Hematopoietic multipotent progenitor cell treated with erythropoietin and hydrocortisone succinate and interleukin-3 and kit ligand, for 15 days (in vitro differentiated cells): ENCODE measurements around the gene PRR35.

Experiments
- DNase-seq: peaks from one replicate; pipeline ENCODE4 v3.0.0-alpha.2; 2015; ENCODE audit warnings: low spot score

Gene PRR35

GRCh38 chr16:564690-565418 is 4.7 kb downstream of the PRR35 start:
- DNase-seq, result no peak

DNA sequence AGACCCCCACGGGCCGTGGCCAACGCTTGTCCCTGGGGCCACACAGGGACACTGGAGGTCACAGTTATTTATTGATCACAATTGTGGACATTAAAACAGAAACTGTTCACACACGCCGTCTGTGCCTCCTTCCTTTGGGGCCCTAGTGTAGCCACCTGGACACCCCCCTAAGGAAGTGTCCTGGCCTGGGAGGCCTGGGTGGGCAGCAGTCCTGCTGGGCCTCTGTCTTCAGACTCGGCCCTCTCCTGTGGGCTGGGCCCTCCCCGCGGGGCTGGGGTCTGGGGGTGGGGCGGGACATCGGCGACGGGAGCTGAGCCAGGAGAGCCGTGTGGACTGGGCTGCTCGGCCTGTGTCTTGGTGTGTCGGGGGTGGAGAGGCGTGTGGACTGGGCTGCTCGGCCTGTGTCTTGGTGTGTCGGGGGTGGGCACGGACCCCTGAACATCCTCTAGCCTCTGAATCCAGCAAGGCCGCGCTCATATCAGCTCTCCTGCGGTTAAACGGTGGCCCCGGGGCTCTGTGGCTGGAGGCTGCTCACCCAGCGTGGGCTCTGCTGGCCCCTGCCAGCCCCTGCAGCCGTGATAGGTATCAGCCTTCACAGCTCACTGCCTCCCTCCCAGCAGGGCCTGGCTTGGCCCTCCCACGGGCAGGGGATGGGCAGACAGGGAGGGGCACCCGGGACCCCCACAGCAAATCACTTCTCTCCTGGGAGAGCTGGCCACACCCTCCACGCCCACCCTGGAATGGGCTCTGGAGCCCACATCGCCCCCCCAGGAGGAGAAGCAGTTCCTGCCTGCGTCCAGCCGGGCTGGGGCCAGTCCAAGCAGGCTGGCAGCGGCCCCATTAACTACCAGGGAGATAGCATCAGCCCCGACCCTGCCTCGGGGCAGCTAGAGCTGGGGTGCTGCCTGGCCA is 5.5 kb downstream of the PRR35 start:
- DNase-seq, result no peak

DNA sequence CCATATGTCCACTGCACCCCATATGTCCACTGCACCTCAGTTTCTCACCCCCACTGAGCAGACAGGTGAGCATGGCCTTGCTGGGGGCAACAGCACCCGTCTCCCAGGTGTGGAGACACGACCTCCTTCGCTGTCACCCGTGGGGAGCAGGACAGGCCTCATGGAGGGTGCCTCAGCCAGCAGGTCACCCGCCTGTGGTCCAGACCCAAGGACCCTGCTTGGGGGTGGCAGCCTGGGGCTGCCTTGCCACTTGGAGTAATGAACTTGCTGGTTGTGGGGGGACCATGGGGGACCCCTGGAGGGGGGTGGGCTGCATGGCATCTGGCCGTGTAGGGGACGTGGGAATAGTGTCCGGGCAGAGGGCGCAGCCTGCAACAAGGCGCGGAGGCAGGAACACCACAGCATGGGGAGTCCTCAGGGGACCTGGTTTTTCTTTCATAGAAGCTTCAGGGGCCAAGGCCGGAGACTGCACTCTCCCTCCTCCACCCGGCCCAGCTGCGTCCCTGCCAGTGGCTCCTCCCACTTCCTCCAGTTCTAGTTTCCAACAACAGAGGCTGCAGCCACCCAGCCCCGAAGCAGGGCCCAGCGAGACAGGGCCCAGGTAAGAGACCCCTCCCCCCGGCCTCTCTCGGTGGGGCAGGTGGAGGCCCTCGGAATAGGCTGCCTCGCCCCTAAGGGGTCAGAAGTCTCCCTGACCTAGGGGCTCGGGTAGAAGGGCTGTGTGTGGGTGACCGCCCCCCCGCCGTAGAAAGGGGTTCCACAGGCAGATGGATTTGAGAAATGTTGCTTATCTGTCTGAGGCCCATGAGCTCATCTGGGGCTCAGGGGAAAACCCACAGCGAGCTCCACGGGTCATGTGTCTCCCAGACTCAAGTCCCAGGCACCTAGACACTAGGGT is 6.5 kb downstream of the PRR35 start, which contains the start of gene NHLRC4:
NHLRC4 (plus strand) TSS at position 531 of the 898 bp plus-strand sequence. CDS start 1,043 bp downstream, outside the sequence.
- peak; percentile 83 for DNase-seq

DNA sequence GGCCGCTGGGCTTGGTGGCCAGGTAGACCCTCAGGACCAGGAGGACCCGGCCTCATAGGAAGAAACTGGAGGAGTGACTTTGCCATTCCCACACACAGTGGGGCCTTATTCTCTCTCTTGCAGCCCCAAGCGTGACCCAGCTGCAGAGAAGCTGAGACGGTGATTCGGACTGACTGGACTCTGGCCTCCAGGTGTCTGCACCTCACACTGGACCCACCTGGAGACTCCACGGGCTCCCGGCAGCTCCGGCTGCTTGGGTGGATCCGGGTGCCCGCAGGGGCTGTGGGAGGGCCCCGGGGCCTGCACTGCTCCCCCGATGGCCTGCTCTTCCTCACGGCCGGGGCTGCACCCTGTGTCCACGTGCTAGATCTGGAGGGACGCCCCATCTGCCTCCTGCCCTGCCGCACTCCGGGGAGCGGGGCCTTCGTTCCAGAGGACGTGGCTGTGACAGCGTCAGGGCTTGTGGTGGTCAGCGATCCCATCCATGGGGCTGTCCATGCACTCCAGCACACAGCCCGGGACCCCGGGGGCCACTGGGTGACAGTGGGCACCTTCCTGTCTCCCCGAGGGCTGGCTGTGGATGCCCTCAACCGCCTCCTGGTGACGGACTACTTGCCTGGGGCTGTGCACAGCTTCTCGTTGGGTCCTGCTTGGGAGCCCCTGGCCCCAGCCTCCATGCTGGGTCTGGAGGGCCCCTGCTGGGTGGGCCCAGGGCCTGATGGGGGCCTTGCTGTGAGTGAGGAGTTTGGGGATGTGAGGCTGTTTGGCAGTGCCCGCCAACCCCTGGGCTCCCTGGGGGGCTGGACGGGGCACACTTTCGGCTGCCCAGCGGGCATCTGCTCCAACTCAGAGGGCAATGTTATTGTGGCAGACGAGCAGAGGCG is 7.4 kb downstream of the PRR35 start:
- no peak for DNase-seq

GRCh38 chr16:568401-569258 is 8.4 kb downstream of the PRR35 start:
- peak; percentile 90 for DNase-seq

DNA sequence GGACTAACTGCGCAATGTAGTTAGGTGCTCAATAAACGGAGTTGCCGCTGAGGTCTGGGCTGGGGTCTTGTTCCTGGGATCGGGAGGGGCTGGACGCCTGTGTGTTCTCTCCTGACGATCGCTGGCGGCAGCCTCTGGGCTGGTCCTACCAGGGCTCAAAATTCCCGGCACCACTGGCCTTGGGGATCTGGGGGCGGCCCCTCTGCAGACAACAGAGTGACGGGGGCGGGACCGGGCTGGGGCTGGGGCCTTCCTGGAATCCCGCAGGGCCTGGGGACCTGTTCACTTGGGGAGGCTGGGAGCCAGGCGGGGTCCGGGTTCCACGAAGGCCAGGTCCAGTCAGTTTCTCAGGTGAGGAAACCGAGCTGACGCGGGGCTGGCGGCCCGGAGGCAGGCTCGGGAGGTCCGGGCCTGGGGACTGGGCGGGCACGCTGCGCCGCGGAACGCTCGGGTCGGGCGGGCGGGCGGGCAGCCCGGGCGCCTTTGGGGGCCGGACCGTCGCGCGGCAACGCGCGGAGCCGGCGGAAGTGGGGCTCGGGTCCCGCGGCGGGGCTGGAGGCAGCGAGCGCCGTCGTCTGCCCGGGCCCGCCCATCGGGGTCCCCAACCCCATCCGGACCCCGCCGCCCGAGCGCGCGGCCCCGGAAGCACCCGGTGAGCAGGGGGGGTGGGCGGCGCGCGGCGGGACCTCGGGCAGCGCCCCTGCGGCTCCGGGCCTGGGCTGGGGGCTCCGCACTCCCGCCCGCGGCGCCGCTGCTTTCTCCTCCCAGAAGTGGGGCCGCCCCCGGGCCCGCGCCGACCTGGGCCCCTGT is 9.5 kb downstream of the PRR35 start, which contains the start of gene PIGQ:
PIGQ (plus strand) TSS at position 524 of the 810 bp plus-strand sequence. CDS start 4,107 bp downstream, outside the sequence.
- peak; percentile 57 for DNase-seq

DNA sequence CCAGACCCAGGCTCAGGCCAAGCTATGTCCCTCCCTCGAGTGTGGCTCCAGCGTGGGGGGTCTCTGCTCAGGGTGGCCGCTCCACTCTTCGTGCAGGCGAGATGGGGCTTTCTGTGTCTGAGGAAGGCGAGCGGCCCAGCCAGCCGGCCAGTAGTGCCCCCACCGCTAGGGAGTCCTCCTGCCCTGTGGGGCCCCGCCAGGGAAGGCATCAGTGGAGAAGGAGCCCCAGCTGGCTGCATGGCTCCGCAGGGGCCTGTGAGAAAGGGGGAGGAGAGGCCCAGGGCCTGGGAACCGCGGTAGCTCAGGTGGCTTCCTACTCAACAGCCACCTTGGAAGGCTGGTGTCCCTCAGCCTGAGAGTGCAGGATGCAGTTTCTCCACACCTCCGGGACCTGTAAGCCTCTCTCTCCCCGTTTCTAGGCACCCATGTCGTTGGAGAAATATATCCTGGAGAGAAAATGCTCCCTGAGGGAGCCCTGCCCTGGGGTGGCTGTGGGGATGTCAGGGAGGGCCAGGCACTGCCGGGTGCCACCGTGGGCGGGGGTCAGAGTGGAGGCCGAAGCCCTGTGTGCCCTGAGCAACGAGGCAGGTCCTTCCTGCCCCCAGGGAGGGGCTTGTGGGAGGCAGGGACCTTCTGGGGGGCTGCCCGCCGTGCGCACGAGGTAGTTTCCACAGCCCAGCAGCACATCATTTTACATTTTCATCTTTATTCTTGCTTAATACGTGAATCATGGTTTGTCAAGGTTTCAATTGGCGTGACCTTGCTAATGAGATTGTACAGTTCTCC is 12.9 kb downstream of the PRR35 start:
- no peak for DNase-seq

GRCh38 chr16:574021-574760 is 14.0 kb downstream of the PRR35 start:
- DNase-seq, result no peak

DNA sequence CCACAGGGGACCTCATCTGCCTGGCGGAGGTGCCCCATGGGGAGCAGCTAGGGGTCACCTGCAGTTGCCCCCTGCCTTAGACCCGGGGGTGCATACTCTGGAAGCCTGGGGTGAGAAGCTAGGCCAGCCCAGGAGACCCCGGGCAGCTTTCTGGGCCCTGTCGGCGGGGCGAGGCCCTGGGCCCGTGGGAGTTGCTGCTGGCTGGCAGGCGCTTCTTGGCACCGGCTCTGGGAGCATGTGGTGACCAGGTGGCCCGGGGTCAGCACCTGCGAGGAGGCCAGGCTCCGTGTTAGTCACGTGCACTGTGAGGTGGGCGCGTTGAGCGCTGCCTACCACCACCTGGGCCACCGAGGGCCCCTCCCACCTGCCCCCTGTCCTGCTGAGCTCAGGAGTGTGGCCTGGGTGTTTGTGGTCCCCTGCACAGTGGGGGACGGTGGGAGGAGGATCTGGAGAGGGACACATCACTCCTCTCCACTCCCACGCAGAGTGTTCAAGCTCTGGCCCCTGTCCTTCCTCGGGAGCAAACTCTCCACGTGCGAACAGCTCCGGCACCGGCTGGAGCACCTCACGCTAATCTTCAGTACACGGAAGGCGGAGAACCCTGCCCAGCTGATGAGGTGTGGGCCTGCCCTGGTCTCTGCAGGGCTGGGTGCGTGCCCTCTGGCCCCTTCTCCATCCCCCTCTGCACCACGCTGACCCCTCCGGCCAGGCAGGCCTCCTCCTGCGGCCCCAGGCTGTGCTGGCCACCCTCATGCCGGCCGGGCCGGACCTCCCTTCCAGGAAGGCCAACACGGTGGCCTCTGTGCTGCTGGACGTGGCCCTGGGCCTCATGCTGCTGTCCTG is 15.4 kb downstream of the PRR35 start:
- DNase-seq, result no peak

DNA sequence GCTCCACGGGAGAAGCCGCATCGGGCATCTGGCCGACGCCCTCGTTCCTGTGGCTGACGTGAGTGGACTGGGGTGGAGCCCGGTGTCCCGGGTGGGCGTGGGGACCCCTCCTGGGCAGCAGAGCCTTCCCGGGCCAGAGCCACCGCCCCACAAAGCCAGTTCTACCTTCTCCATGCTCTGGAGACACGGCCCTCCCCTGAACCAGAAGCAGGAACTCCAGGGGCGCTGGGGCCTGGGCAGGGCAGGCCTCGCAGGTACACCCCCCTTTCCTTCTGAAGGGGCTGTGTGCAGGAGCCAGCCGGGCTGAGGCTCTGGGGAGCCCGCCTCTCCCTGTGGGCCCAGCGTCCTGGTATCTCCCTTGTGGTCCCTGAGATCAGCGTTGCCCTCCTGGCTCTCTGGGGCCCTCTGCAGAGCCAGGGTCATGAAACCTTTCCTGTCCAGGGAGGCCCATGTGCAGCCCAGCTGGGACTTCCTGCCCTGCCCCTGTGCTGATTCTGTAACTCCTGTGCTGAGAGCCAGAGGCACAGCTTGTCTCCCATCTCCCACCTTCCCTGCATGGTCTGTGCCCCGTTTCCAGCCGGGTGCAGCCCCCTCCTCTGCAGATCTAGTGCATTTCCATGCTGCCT is 16.1 kb downstream of the PRR35 start:
- DNase-seq, result no peak

DNA sequence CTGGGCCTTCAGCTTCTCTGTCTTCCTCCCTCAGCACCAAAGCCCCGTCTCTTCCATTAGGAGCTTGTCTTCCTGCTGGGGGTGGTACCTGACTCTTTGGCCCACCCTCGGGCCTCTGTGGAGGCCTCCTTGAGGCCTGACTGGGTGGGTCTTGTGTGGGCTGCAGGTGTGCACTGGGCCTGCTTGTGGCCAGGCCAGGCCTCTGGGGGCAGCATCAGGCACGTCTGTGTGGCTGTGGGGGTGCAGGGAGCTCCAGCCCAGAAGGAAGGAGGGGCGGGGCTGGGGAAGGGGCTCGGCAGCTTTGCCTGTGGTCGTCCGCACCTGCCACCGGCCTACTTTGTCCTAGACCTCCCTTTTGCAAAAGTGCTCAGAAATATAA is 16.6 kb downstream of the PRR35 start:
- DNase-seq, result no peak

DNA sequence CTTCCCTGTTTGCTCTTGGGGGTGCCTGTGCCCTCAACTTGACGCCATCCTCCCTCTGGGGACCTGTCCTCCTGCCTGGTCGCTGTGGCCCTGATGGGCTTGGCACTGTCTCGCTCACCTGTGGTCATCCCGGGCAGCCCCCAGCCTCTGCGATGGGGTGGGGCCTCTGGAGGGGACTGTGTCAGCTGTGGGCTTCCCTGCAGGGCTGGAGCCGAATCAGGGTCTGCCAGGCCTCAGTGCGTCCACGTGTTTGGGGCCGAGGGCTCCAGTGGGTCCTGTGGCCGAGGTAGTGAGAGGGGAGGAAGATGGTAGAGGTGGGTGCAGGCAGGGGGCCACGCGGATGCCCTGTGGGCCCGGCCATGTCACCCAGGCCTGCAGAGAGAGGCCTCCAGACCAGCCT is 17.6 kb downstream of the PRR35 start:
- DNase-seq, result no peak

- DNase-seq, result no peak
Observed at GRCh38 chr16:578232-578869, 18.2 kb downstream of the PRR35 start.

DNA sequence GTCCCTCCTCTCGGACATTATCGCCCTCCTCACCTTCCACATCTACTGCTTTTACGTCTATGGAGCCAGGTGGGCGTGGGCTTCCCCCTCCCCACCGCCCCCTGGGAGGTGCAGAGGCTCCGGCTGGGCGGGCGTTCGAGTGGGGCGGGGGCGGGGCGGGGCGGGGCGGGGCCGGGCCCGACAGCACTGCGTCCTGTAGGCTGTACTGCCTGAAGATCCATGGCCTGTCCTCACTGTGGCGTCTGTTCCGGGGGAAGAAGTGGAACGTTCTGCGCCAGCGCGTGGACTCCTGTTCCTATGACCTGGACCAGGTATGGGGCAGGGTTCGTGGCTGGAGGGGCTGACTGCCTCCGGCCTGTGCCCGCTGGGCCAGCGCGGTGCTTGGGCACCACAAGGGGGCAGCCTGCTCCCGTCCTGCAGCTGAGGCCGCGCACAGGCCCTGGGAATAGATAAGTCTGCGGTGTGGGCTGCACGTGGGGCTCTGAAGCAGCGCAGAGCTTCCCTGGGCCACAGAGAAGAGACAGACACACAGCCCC is 18.7 kb downstream of the PRR35 start:
- DNase-seq, result peak; percentile 81
